HepG2 (cell line): ENCODE measurements around the gene IL36A. TPM values are rescaled to one million over a fixed set of nuclear protein-coding genes. Genes with fewer than 3 reads are reported as not detected.

Source experiments
- ATAC-seq: fragments of 200-7000 bp; cut with Tn5 transposase; 3 replicates; pipeline ENCODE4 v1.9.1; 2020; ENCODE audit warnings: mild to moderate bottlenecking, moderate library complexity
- BruUV-seq: library from RNA; stranded (reverse); fragments of 400-500 nt; replicated peaks from 2 replicates; lab custom pipeline; 2021; lab: Mats Ljungman, UMichigan
- CTCF ChIA-PET: fragments of 300-600 bp; formaldehyde crosslinking; extraction: SDS; loops from one replicate; lab custom pipeline; 2021; ENCODE audit warnings: low total read pairs, inconsistent platforms, low intra/inter-chr PET ratio; lab: Yijun Ruan, JAX
- POLR2A ChIA-PET: fragments of 350-600 bp; sonication (Branson Sonifier 250); formaldehyde crosslinking; loops from one replicate; lab custom pipeline; 2020; ENCODE audit warnings: antibody characterized with exemption, inconsistent platforms; lab: Yijun Ruan, JAX
- DNase-seq: peaks from one replicate; pipeline ENCODE4 v3.0.0-alpha.2; 2015; ENCODE audit warnings: low spot score
- FAIRE-seq: peaks from 3 replicates; lab custom pipeline; 2011; peaks lifted over from hg19 to GRCh38; lab: Jason Lieb, UNC
- H2AFZ ChIP-seq: one replicate; pipeline ENCODE4 v1.6.1; 2011; ENCODE audit warnings: low read length, inconsistent platforms
- H3K27ac ChIP-seq: fragments of 300-600 bp; 3 replicates; pipeline ENCODE4 v1.8.0; 2011; ENCODE audit warnings: mixed run types, mild to moderate bottlenecking, mixed read lengths, low read length, inconsistent platforms; ENCODE audit not compliant: insufficient read depth; ENCODE audit errors: extremely low read length
- H3K27me3 ChIP-seq, 2 experiments: fragments of 200-600 bp in 1 of 2; 2 replicates in 1 of 2; 3 replicates in 1 of 2; pipeline versions ENCODE4 v1.6.0 to v1.8.0; 2011; ENCODE audit warnings: low read length in 2 of 2, mild to moderate bottlenecking in 2 of 2, moderate library complexity in 2 of 2, inconsistent platforms in 1 of 2; ENCODE audit not compliant: insufficient read depth in 2 of 2, control insufficient read depth in 1 of 2
- H3K36me3 ChIP-seq, 2 experiments: fragments of 200-600 bp in 1 of 2; replicated peaks in 1 of 2; 2 replicates in 1 of 2; 3 replicates in 1 of 2; pipeline versions ENCODE4 v1.5.1 to v1.8.0; 2011; ENCODE audit warnings: low read length in 2 of 2, inconsistent platforms in 1 of 2; ENCODE audit not compliant: insufficient read depth in 2 of 2, control insufficient read depth in 1 of 2
- H3K4me1 ChIP-seq: 2 replicates; pipeline ENCODE4 v1.5.1; 2012; ENCODE audit warnings: low read length, inconsistent platforms; ENCODE audit not compliant: insufficient read depth
- H3K4me2 ChIP-seq: 2 replicates; pipeline ENCODE4 v1.6.0; 2011; ENCODE audit warnings: low read depth, low read length, inconsistent platforms
- H3K4me3 ChIP-seq, 3 experiments: fragments of 200-600 bp in 1 of 3; sonication (generic), shearing (Covaris generic) in 1 of 3; replicated peaks in 1 of 3; 2 replicates each; pipeline ENCODE4 v1.5.1; 2011 to 2016; ENCODE audit warnings: low read length in 3 of 3, inconsistent platforms in 2 of 3, low read depth in 2 of 3, mild to moderate bottlenecking in 2 of 3, control low read depth in 1 of 3, mixed read lengths in 1 of 3; ENCODE audit not compliant: insufficient read depth in 1 of 3
- H3K79me2 ChIP-seq: one replicate; pipeline ENCODE4 v1.6.1; 2011; ENCODE audit warnings: low read length, inconsistent platforms; ENCODE audit not compliant: insufficient read depth
- H3K9ac ChIP-seq: 2 replicates; pipeline ENCODE4 v1.6.0; 2011; ENCODE audit warnings: mild to moderate bottlenecking, low read depth, low read length, inconsistent platforms; ENCODE audit not compliant: insufficient read depth
- H3K9me3 ChIP-seq: 2 replicates; pipeline ENCODE4 v1.5.1; 2012; ENCODE audit warnings: mild to moderate bottlenecking, low read length
- H4K20me1 ChIP-seq: 2 replicates; pipeline ENCODE4 v1.6.0; 2011; ENCODE audit warnings: inconsistent platforms, mild to moderate bottlenecking, low read length, moderate library complexity; ENCODE audit not compliant: insufficient read depth
- CHCHD3 ChIP-seq: sonication (generic); formaldehyde crosslinking; IDR thresholded peaks from 2 replicates; pipeline ENCODE4 v1.8.0; 2022; ENCODE audit warnings: mild to moderate bottlenecking, missing genetic modification reagents, moderate library complexity
- ESRRA ChIP-seq: sonication (generic); formaldehyde crosslinking; IDR thresholded peaks from 2 replicates; pipeline ENCODE4 v1.5.1; 2020; ENCODE audit warnings: mild to moderate bottlenecking, low read depth, missing genetic modification reagents
- HNF4G ChIP-seq, 2 experiments: sonication (generic) in 1 of 2; formaldehyde crosslinking in 1 of 2; IDR thresholded peaks; 2 replicates each; pipeline versions ENCODE4 v1.4.0 to v1.6.1; 2011 to 2020; ENCODE audit warnings: borderline replicate concordance in 2 of 2, low read depth in 2 of 2, mild to moderate bottlenecking in 2 of 2, low read length in 1 of 2, missing genetic modification reagents in 1 of 2, moderate library complexity in 1 of 2
- MAFG ChIP-seq: sonication (generic); formaldehyde crosslinking; IDR thresholded peaks from 2 replicates; pipeline ENCODE4 v1.5.1; 2020; ENCODE audit warnings: mild to moderate bottlenecking, missing genetic modification reagents
- NFIB ChIP-seq: sonication (generic); formaldehyde crosslinking; IDR thresholded peaks from 2 replicates; pipeline ENCODE4 v1.9.0; 2021; ENCODE audit warnings: missing genetic modification reagents, mild to moderate bottlenecking, borderline replicate concordance
- PAF1 ChIP-seq: IDR thresholded peaks from 2 replicates; pipeline ENCODE4 v1.6.1; 2016; ENCODE audit warnings: missing genetic modification reagents, missing compliant biosample characterization
- PHF20 ChIP-seq: sonication (generic); formaldehyde crosslinking; IDR thresholded peaks from 2 replicates; pipeline ENCODE4 v1.5.0; 2020; ENCODE audit warnings: mild to moderate bottlenecking, missing genetic modification reagents
- SIX1 ChIP-seq: sonication (generic); formaldehyde crosslinking; IDR thresholded peaks from 2 replicates; pipeline ENCODE4 v1.4.0; 2020; ENCODE audit warnings: missing genetic modification reagents, borderline replicate concordance
- SP2 ChIP-seq: sonication (generic); formaldehyde crosslinking; IDR thresholded peaks from 2 replicates; pipeline ENCODE4 v1.5.1; 2020; ENCODE audit warnings: mild to moderate bottlenecking, missing genetic modification reagents
- THAP11 ChIP-seq: IDR thresholded peaks from 2 replicates; pipeline ENCODE4 v1.6.1; 2016; ENCODE audit warnings: missing biosample characterization, missing genetic modification reagents
- ZNF251 ChIP-seq: sonication (generic); formaldehyde crosslinking; IDR thresholded peaks from 2 replicates; pipeline ENCODE4 v1.9.0; 2021; ENCODE audit warnings: mild to moderate bottlenecking, missing genetic modification reagents
- ZNF660 ChIP-seq: sonication (generic); formaldehyde crosslinking; IDR thresholded peaks from 2 replicates; pipeline ENCODE4 v1.5.1; 2020; ENCODE audit warnings: mild to moderate bottlenecking, low read depth, missing genetic modification reagents, borderline replicate concordance
- WGBS: methylation state at CpG from one replicate; pipeline ENCODE4 v1.1.6; 2017; ENCODE audit warnings: low lambda C conversion rate; 5-methylcytosine and 5-hydroxymethylcytosine counted together
- in situ Hi-C: cut with HindIII; loops from 2 replicates; pipeline ENCODE4 v1.10.0; 2017; ENCODE audit warnings: low pct_unique_long_range_greater_than_20kb; ENCODE audit not compliant: extremely low pct_ligation_motif_present
- intact Hi-C: fragments of 100-400 bp; cut with micrococcal nuclease; formaldehyde crosslinking; loops from one replicate; pipeline ENCODE4 v1.10.0; 2022; ENCODE audit not compliant: unreplicated experiment
- polyA plus RNA-seq, 8 experiments: library from polyadenylated mRNA; depleted of rRNA in 3 of 8; stranded (reverse) in 7 of 8; unstranded in 1 of 8; fragments of >200 nt; fragmentation: Illumina TruSeq in 4 of 8; extraction: Trizol in 4 of 8; gene quantifications; 2 replicates each; pipeline versions ENCODE4 v1.2.1 to v1.2.3, GENCODE V29; 2011 to 2016; ENCODE audit warnings: low read depth in 4 of 8, missing spikeins in 1 of 8, mixed read lengths in 1 of 8; ENCODE audit not compliant: insufficient read depth in 1 of 8
- total RNA-seq, 5 experiments: library from RNA; depleted of rRNA; stranded (reverse); fragments of >200 nt; fragmentation: Illumina TruSeq; extraction: Trizol; gene quantifications; 2 replicates each; pipeline ENCODE4 v1.2.3, GENCODE V29; 2016; ENCODE audit warnings: low read depth in 1 of 5
- TF ChIP-seq, protein P1 (sequence below): sonication (generic); formaldehyde crosslinking; IDR thresholded peaks from 2 replicates; pipeline ENCODE4 v1.9.0; 2022; ENCODE audit warnings: low read depth, missing genetic modification reagents
- TF ChIP-seq, protein P2 (sequence below): sonication (generic); formaldehyde crosslinking; IDR thresholded peaks from 2 replicates; pipeline ENCODE4 v1.5.0; 2020; ENCODE audit warnings: missing genetic modification reagents

The IL36A gene
- total and polyA plus RNA-seq, 2 of the 13 experiments (the other 11 are each of a cell fraction or from before 2014, with no cell fraction given): not detected

DNA sequence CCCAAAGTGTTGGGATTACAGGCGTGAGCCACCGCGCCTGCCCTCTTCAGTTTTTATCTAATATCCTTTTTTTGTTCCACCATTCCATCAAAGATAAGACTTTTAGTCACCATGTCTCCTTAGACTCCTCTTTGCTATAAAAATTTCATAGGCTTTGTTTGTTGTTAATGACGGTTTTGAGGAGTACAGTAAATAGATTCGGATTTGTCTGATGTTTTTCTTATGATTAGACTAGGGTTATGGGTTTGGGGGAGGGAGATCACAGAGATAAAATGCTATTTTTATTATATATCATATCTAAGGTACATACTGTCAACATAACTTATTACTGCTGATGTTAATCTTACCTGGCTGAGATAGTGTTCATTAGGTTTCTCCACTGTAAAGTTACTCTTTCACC lies 41.2 kb downstream of the IL36A start:
- Histone ChIP-seq H2AFZ (no peak overlapping the region), H3K27ac (no peak overlapping the region), H3K4me3 (no peak overlapping the region), H3K79me2 (no peaks in the 10 kb centered on the region), H3K36me3 (no peaks in the 10 kb centered on the region), H3K9me3 (no peaks in the 10 kb centered on the region), H3K27me3 (peaks cover 0 to 1% of the 10 kb centered on the region in 2 experiments; a peak in 1 of 5 replicates), H4K20me1 (no peaks in the 10 kb centered on the region), H3K4me2 (no peak overlapping the region), H3K4me1 (no peaks in the 10 kb centered on the region), H3K9ac (no peak overlapping the region)
- CTCF ChIA-PET: no interaction called here
- TF ChIP-seq MAFG (CRISPR knock-in tag) (no peak), HNF4G (IDR thresholded peaks at IDR 0.05; ENCODE audit: borderline replicate concordance, low read depth, low read length) (no peak), HNF4G (CRISPR knock-in tag; IDR thresholded peaks at IDR 0.05; ENCODE audit: borderline replicate concordance, low read depth) (no peak), PAF1 (CRISPR knock-in tag) (no peak), PHF20 (CRISPR knock-in tag) (no peak), SIX1 (CRISPR knock-in tag) (no peak), ZNF660 (no peak), NFIB (CRISPR knock-in tag) (no peak), THAP11 (CRISPR knock-in tag) (no peak), SP2 (no peak), ESRRA (no peak), ZNF251 (CRISPR knock-in tag) (no peak), CHCHD3 (CRISPR knock-in tag) (no peak)
- TF ChIP-seq, protein P1, sequence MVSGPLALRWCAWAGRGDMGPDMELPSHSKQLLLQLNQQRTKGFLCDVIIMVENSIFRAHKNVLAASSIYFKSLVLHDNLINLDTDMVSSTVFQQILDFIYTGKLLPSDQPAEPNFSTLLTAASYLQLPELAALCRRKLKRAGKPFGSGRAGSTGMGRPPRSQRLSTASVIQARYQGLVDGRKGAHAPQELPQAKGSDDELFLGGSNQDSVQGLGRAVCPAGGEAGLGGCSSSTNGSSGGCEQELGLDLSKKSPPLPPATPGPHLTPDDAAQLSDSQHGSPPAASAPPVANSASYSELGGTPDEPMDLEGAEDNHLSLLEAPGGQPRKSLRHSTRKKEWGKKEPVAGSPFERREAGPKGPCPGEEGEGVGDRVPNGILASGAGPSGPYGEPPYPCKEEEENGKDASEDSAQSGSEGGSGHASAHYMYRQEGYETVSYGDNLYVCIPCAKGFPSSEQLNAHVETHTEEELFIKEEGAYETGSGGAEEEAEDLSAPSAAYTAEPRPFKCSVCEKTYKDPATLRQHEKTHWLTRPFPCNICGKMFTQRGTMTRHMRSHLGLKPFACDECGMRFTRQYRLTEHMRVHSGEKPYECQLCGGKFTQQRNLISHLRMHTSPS (CRISPR knock-in tag): no peak
- TF ChIP-seq, protein P2, sequence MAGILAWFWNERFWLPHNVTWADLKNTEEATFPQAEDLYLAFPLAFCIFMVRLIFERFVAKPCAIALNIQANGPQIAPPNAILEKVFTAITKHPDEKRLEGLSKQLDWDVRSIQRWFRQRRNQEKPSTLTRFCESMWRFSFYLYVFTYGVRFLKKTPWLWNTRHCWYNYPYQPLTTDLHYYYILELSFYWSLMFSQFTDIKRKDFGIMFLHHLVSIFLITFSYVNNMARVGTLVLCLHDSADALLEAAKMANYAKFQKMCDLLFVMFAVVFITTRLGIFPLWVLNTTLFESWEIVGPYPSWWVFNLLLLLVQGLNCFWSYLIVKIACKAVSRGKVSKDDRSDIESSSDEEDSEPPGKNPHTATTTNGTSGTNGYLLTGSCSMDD: no peak
- FAIRE-seq (no peak), DNase-seq (no peak), ATAC-seq (no peak)
- BruUV-seq: no TSS peak
- POLR2A ChIA-PET: no interaction called here
- WGBS: 48% methylated on average over 5 of the region's 5 CpGs
- in situ Hi-C loops (no loop called here), intact Hi-C loops (no loop called here)
